Body of pancreas (tissue), 4 donors: ENCODE data around the gene MCM8. TPM values are rescaled to one million over a fixed set of nuclear protein-coding genes. Genes with fewer than 3 reads are reported as not detected.

Experiments used
- ATAC-seq: fragments of 150-250 bp; one replicate; pipeline ENCODE4 v1.9.1; 2016
- DNase-seq, 4 donors: peaks; one replicate each; pipeline ENCODE4 v3.0.0-alpha.2; 2019
- H3K27ac ChIP-seq, 4 donors: fragments of 200-600 bp; sonication (generic); 1 replicate in 3 of 4; 2 replicates in 1 of 4; pipeline versions ENCODE4 v1.5.1 to v1.6.1; 2016 to 2019; ENCODE audit warnings: mild to moderate bottlenecking in 1 of 4, mixed read lengths in 1 of 4, moderate library complexity in 1 of 4
- H3K27me3 ChIP-seq, 2 donors: fragments of 200-600 bp; sonication (generic); one replicate each; pipeline ENCODE4 v1.6.0; 2016; ENCODE audit warnings: mild to moderate bottlenecking in 1 of 2
- H3K36me3 ChIP-seq, 2 donors: fragments of 200-600 bp; sonication (generic); replicated peaks in 1 of 2; 2 replicates each; pipeline ENCODE4 v1.5.1; 2016; ENCODE audit warnings: low read depth in 2 of 2; ENCODE audit not compliant: insufficient read depth in 1 of 2
- H3K4me1 ChIP-seq: fragments of 200-600 bp; sonication (generic); one replicate; pipeline ENCODE4 v1.6.0; 2016
- H3K4me3 ChIP-seq, 2 donors: fragments of 200-600 bp; sonication (generic); 1 replicate in 1 of 2; 2 replicates in 1 of 2; pipeline ENCODE4 v1.5.1; 2016 to 2019
- H3K9me3 ChIP-seq, 3 donors: fragments of 200-600 bp; sonication (generic); 1 replicate in 2 of 3; 2 replicates in 1 of 3; pipeline ENCODE4 v1.5.1; 2016
- POLR2A ChIP-seq, 3 donors: fragments of 450-650 bp; IDR thresholded peaks; one replicate each; pipeline ENCODE4 v1.6.1; 2016; ENCODE audit warnings: antibody characterized with exemption in 3 of 3, mild to moderate bottlenecking in 2 of 3
- WGBS, 2 donors: methylation state at CpG; one replicate each; pipeline ENCODE4 v1.1.5; 2017; 5-methylcytosine and 5-hydroxymethylcytosine counted together
- intact Hi-C: fragments of 100-400 bp; cut with DNase I; formaldehyde crosslinking; loops from one replicate; pipeline ENCODE4 v1.15.1; 2023
- total RNA-seq, 2 donors: library from RNA; depleted of rRNA; stranded (reverse); fragments of >200 nt; gene quantifications; one replicate each; pipeline ENCODE4 v1.1.0, GENCODE V29; 2016
- TF ChIP-seq, protein P1 (sequence below), 7 experiments: fragments of 450-650 bp in 4 of 7; fragments of 200-600 bp in 3 of 7; sonication (generic) in 3 of 7; IDR thresholded peaks; one replicate each; pipeline ENCODE4 v1.5.1; 2016 to 2019; ENCODE audit warnings: antibody characterized with exemption in 7 of 7

MCM8 gene
- total RNA-seq, 2 donors from 2014 or later, result 2.6 to 3.6 TPM

DNA sequence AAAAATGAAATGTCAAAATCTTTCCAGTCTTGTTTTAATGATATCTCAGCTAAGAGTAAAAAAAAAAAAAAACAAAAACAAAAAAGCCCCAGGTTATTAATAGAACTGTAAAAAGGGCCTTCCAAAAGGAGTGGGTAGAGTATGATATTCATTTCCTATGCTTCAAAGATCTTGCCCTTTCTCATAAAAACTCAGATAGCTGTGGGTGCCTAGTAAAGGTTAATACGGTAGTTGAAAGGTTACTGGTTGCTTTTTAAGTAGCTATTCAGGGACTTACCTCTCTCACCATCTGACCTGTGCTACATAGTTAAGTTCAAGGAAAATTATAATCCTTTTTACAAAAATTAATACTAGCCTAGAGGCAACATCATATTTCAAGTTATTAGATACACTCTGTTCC, 15.1 kb upstream of the MCM8 start:
- peaks cover 2 to 12% of the 10 kb centered on the region in 2 donors for H3K36me3 ChIP-seq
- WGBS, 2 donors, result 74 to 79% methylated on average over 1 of the region's 1 CpG
- ATAC-seq, result no peak
- H3K4me3 ChIP-seq, result no peak overlapping the region
- DNase-seq, result no peak
- TF ChIP-seq, protein P1, sequence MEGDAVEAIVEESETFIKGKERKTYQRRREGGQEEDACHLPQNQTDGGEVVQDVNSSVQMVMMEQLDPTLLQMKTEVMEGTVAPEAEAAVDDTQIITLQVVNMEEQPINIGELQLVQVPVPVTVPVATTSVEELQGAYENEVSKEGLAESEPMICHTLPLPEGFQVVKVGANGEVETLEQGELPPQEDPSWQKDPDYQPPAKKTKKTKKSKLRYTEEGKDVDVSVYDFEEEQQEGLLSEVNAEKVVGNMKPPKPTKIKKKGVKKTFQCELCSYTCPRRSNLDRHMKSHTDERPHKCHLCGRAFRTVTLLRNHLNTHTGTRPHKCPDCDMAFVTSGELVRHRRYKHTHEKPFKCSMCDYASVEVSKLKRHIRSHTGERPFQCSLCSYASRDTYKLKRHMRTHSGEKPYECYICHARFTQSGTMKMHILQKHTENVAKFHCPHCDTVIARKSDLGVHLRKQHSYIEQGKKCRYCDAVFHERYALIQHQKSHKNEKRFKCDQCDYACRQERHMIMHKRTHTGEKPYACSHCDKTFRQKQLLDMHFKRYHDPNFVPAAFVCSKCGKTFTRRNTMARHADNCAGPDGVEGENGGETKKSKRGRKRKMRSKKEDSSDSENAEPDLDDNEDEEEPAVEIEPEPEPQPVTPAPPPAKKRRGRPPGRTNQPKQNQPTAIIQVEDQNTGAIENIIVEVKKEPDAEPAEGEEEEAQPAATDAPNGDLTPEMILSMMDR (IDR thresholded peaks at IDR 0.05), result no peak
- no peak for TF ChIP-seq POLR2A (IDR thresholded peaks at IDR 0.05)
- no peaks in the 10 kb centered on the region for H3K27me3 ChIP-seq
- H3K27ac ChIP-seq, result no peak overlapping the region
- H3K4me1 ChIP-seq, result no peaks in the 10 kb centered on the region
- intact Hi-C loops, result loop anchor here (10.0 kb wide), 1 partner anchor 401 kb away; no protein-coding TSS in a partner anchor
- H3K9me3 ChIP-seq, result no peaks in the 10 kb centered on the region

DNA sequence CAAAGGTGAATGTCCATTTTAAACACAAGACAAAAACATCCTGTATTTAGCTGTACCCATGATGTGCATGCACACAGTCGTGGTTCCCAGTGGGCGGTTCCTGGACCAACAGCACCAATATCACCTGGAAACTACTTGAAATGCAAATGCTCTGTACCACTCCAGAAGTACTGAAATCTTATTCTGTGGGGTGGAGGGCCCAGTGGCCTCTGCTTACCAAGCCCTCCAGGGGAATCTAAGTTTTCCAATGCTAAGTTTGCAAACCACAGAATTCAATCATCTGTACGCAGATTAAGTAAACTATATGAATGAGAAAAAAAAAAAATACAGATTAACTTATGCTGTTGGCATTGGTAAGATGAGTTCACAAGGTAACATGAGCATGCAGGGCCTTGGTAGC, 14.2 kb upstream of the MCM8 start:
- 55 to 65% methylated on average over 3 of the region's 3 CpGs for WGBS, 2 donors
- no peak for TF ChIP-seq POLR2A (IDR thresholded peaks at IDR 0.05)
- TF ChIP-seq, protein P1 (IDR thresholded peaks at IDR 0.05), result no peak
- no peak for DNase-seq
- intact Hi-C loops, result loop anchor here (10.0 kb wide), 1 partner anchor 401 kb away; no protein-coding TSS in a partner anchor
- no peaks in the 10 kb centered on the region for H3K4me1 ChIP-seq
- ATAC-seq, result no peak
- H3K27me3 ChIP-seq, result no peaks in the 10 kb centered on the region
- H3K27ac ChIP-seq, result no peak overlapping the region
- H3K9me3 ChIP-seq, result no peaks in the 10 kb centered on the region
- peaks cover 10 to 19% of the 10 kb centered on the region in 2 donors for H3K36me3 ChIP-seq
- H3K4me3 ChIP-seq, result no peak overlapping the region

GRCh38 chr20:5938456-5939029, 11.9 kb upstream of the MCM8 start:
- H3K4me1 ChIP-seq, result no peaks in the 10 kb centered on the region
- no peak for ATAC-seq
- H3K27me3 ChIP-seq, result no peaks in the 10 kb centered on the region
- H3K27ac ChIP-seq, result no peak overlapping the region
- DNase-seq, result no peak
- no peak overlapping the region for H3K4me3 ChIP-seq
- no peaks in the 10 kb centered on the region for H3K9me3 ChIP-seq
- TF ChIP-seq POLR2A (IDR thresholded peaks at IDR 0.05), result no peak
- TF ChIP-seq, protein P1 (IDR thresholded peaks at IDR 0.05), result no peak
- WGBS, 2 donors, result 51 to 74% methylated on average over 6 of the region's 6 CpGs
- H3K36me3 ChIP-seq, result peaks cover 21 to 27% of the 10 kb centered on the region in 2 donors
- intact Hi-C loops, result loop anchor here (10.0 kb wide), 1 partner anchor 404 kb away; no protein-coding TSS in a partner anchor

DNA sequence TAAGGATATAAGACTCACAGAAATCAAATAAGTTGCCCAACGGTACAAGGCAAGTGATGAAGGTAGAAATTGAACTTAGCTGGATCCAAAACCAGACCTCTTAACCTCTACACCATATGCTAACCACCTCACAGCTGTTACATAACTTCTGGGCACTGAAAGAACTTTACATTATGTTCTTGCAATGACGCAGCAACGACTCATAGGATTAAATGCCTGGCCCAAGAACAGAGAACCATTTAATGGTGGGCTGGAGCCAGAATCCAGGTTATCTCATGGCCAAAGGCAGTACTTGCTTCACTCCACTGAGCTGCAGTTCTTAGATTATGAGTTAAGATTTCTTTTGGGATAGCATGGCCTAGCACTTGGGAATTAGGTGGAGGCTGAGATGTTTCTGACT, 4.5 kb upstream of the MCM8 start:
- no peak overlapping the region for H3K4me3 ChIP-seq
- no peaks in the 10 kb centered on the region for H3K27me3 ChIP-seq
- intact Hi-C loops, result no loop called here

More for the DNA sequence above, 4.5 kb upstream of the MCM8 start:
- no peak for TF ChIP-seq POLR2A (IDR thresholded peaks at IDR 0.05)
- TF ChIP-seq, protein P1 (IDR thresholded peaks at IDR 0.05), result no peak
- H3K36me3 ChIP-seq, result peaks cover 15% of the 10 kb centered on the region in 2 donors
- H3K9me3 ChIP-seq, result no peaks in the 10 kb centered on the region
- DNase-seq (no peak), ATAC-seq (no peak)
- H3K27ac ChIP-seq, result no peak overlapping the region
- WGBS, 2 donors, result 80 to 84% methylated on average over 3 of the region's 3 CpGs
- peaks cover 10% of the 10 kb centered on the region for H3K4me1 ChIP-seq
